K562 (cell line): ENCODE results near the gene MESP1. TPM values are rescaled to one million over a fixed set of nuclear protein-coding genes. Genes with fewer than 3 reads are reported as not detected.

Experiments
- ATAC-seq: fragments of 200-7000 bp; cut with Tn5 transposase; 3 replicates; pipeline ENCODE4 v1.9.1; 2020; ENCODE audit warnings: moderate library complexity
- BruUV-seq: library from RNA; stranded (reverse); fragments of 400-500 nt; replicated peaks from 2 replicates; lab custom pipeline; 2021; lab: Mats Ljungman, UMichigan
- CTCF ChIA-PET: fragments of 300-600 bp; formaldehyde crosslinking; extraction: SDS; loops from one replicate; lab custom pipeline; 2021; ENCODE audit warnings: low intra/inter-chr PET ratio; lab: Yijun Ruan, JAX
- POLR2A ChIA-PET: fragments of 300-600, 350-650 bp; sonication (Branson Sonifier 250); formaldehyde crosslinking; extraction: SDS; loops from one replicate; lab custom pipeline; 2021; ENCODE audit warnings: antibody characterized with exemption, inconsistent platforms; lab: Yijun Ruan, JAX
- DNase-seq, 4 experiments: peaks; one replicate each; pipeline versions ENCODE4 v3.0.0 to v3.0.0-alpha.2; 2011 to 2018; ENCODE audit warnings: low spot score in 3 of 4, mixed read lengths in 3 of 4; ENCODE audit errors: extremely low read depth in 1 of 4
- FAIRE-seq: peaks from 2 replicates; lab custom pipeline; 2011; peaks lifted over from hg19 to GRCh38; lab: Jason Lieb, UNC
- H2AFZ ChIP-seq: 2 replicates; pipeline ENCODE4 v1.6.0; 2011; ENCODE audit warnings: low read depth, low read length, control low read depth, inconsistent platforms
- H3K27ac ChIP-seq: fragments of 200-600 bp; 3 replicates; pipeline ENCODE4 v1.8.0; 2011; ENCODE audit warnings: low read depth, mild to moderate bottlenecking, control low read depth, inconsistent platforms, low read length, moderate library complexity, mixed read lengths; ENCODE audit errors: extremely low read depth
- H3K27me3 ChIP-seq, 2 experiments: fragments of 300-600 bp in 1 of 2; 2 replicates in 1 of 2; 3 replicates in 1 of 2; pipeline versions ENCODE4 v1.6.0 to v1.8.0; 2011; ENCODE audit warnings: inconsistent platforms in 2 of 2, low read length in 2 of 2, mild to moderate bottlenecking in 1 of 2, mixed read lengths in 1 of 2, moderate library complexity in 1 of 2; ENCODE audit not compliant: control insufficient read depth in 2 of 2, insufficient read depth in 2 of 2
- H3K36me3 ChIP-seq: fragments of 300-600 bp; 3 replicates; pipeline ENCODE4 v1.8.0; 2011; ENCODE audit warnings: mild to moderate bottlenecking, low read length, inconsistent platforms; ENCODE audit not compliant: control insufficient read depth, insufficient read depth
- H3K4me1 ChIP-seq, 2 experiments: fragments of 200-600 bp in 1 of 2; replicated peaks in 1 of 2; 2 replicates in 1 of 2; 3 replicates in 1 of 2; pipeline versions ENCODE4 v1.5.1 to v1.8.0; 2011; ENCODE audit warnings: inconsistent platforms in 2 of 2, low read length in 2 of 2, mild to moderate bottlenecking in 1 of 2, mixed read lengths in 1 of 2, moderate library complexity in 1 of 2; ENCODE audit not compliant: control insufficient read depth in 2 of 2, insufficient read depth in 2 of 2
- H3K4me2 ChIP-seq: 2 replicates; pipeline ENCODE4 v1.6.1; 2011; ENCODE audit warnings: low read length, control low read depth, inconsistent platforms, mixed read lengths; ENCODE audit not compliant: insufficient read depth
- H3K4me3 ChIP-seq: fragments of 200-600 bp; sonication (generic), shearing (Covaris generic); 2 replicates; pipeline ENCODE4 v1.5.1; 2016; ENCODE audit warnings: control low read depth, inconsistent platforms
- H3K79me2 ChIP-seq: fragments of 200-600 bp; 3 replicates; pipeline ENCODE4 v1.8.0; 2011; ENCODE audit warnings: low read length, inconsistent platforms; ENCODE audit not compliant: control insufficient read depth, insufficient read depth
- H3K9ac ChIP-seq, 2 experiments: 2 replicates each; pipeline versions ENCODE4 v1.6.0 to v1.6.1; 2011; ENCODE audit warnings: low read depth in 2 of 2, low read length in 2 of 2, control low read depth in 1 of 2, inconsistent platforms in 1 of 2, mild to moderate bottlenecking in 1 of 2, mixed read lengths in 1 of 2; ENCODE audit not compliant: insufficient read depth in 1 of 2
- H3K9me1 ChIP-seq: one replicate; pipeline ENCODE4 v1.6.0; 2011; ENCODE audit warnings: inconsistent platforms, mild to moderate bottlenecking, low read length, moderate library complexity; ENCODE audit not compliant: control insufficient read depth, insufficient read depth
- H3K9me3 ChIP-seq: replicated peaks from 2 replicates; pipeline ENCODE4 v1.5.1; 2011; ENCODE audit warnings: low read depth, low read length, inconsistent platforms; ENCODE audit not compliant: control insufficient read depth, insufficient read depth
- H4K20me1 ChIP-seq: replicated peaks from 2 replicates; pipeline ENCODE4 v1.6.1; 2011; ENCODE audit warnings: low read length, inconsistent platforms, mixed read lengths; ENCODE audit not compliant: control insufficient read depth, insufficient read depth
- FOSL1 ChIP-seq: fragments of 200-800 bp; sonication (Bioruptor generic); conservative IDR thresholded peaks from 2 replicates; pipeline ENCODE4 v1.6.1; 2016; ENCODE audit warnings: missing genetic modification characterization, missing compliant biosample characterization
- HCFC1 ChIP-seq: IDR thresholded peaks from 2 replicates; pipeline ENCODE4 v1.6.1; 2012; ENCODE audit warnings: low read depth, low read length, improper control_type of control experiment
- HES1 ChIP-seq: fragments of 450-650 bp; IDR thresholded peaks from 2 replicates; pipeline ENCODE4 v1.6.1; 2016; ENCODE audit warnings: low read depth, mild to moderate bottlenecking, moderate library complexity
- HNRNPUL1 ChIP-seq: fragments of 200-400 bp; formaldehyde crosslinking; IDR thresholded peaks from 2 replicates; pipeline ENCODE4 v1.6.1; 2017; ENCODE audit warnings: low read length
- IFI16 ChIP-seq: fragments of 250-450 bp; sonication (Bioruptor Pico); IDR thresholded peaks from 2 replicates; pipeline ENCODE4 v2.1.2; 2022; ENCODE audit warnings: mild to moderate bottlenecking, inconsistent platforms
- MAZ ChIP-seq, 2 experiments: fragments of 450-650 bp in 1 of 2; sonication (generic) in 1 of 2; formaldehyde crosslinking; IDR thresholded peaks in 1 of 2; conservative IDR thresholded peaks in 1 of 2; 2 replicates each; pipeline versions ENCODE4 v1.4.0 to v1.5.0; 2020; ENCODE audit warnings: mild to moderate bottlenecking in 1 of 2, missing genetic modification reagents in 1 of 2
- RBM25 ChIP-seq: fragments of 200-400 bp; formaldehyde crosslinking; IDR thresholded peaks from 2 replicates; pipeline ENCODE4 v1.6.1; 2018; ENCODE audit warnings: low read length, low read depth, moderate library complexity; ENCODE audit not compliant: severe bottlenecking
- SFPQ ChIP-seq: fragments of 200-400 bp; formaldehyde crosslinking; IDR thresholded peaks from 2 replicates; pipeline ENCODE4 v1.6.1; 2017; ENCODE audit warnings: mild to moderate bottlenecking, low read depth, low read length, moderate library complexity
- STAT6 ChIP-seq: sonication (generic); formaldehyde crosslinking; IDR thresholded peaks from 2 replicates; pipeline ENCODE4 v1.8.1; 2023; ENCODE audit warnings: mild to moderate bottlenecking, missing genetic modification reagents
- TGIF2 ChIP-seq: sonication (generic); formaldehyde crosslinking; IDR thresholded peaks from 2 replicates; pipeline ENCODE4 v1.8.1; 2022; ENCODE audit warnings: mild to moderate bottlenecking, missing genetic modification reagents, moderate library complexity
- TOE1 ChIP-seq, 2 experiments: fragments of 450-650 bp in 1 of 2; sonication (generic) in 1 of 2; formaldehyde crosslinking in 1 of 2; IDR thresholded peaks; 2 replicates each; pipeline versions ENCODE4 v1.7.1 to v1.8.0; 2016 to 2022; ENCODE audit warnings: borderline replicate concordance in 2 of 2, mild to moderate bottlenecking in 2 of 2, antibody characterized with exemption in 1 of 2, inconsistent platforms in 1 of 2, low read depth in 1 of 2, missing genetic modification reagents in 1 of 2, moderate library complexity in 1 of 2
- ZBTB9 ChIP-seq: fragments of 450-650 bp; formaldehyde crosslinking; IDR thresholded peaks from 2 replicates; pipeline ENCODE4 v1.4.0; 2020; ENCODE audit warnings: mild to moderate bottlenecking, moderate library complexity
- WGBS: fragments of 100-300 bp; shearing (Covaris generic); methylation state at CpG from one replicate; pipeline ENCODE4 v1.1.6; 2016; ENCODE audit warnings: low coverage, mixed read lengths; ENCODE audit not compliant: insufficient coverage; ENCODE audit errors: missing lambda C conversion rate; 5-methylcytosine and 5-hydroxymethylcytosine counted together
- in situ Hi-C: fragments of 300-500 bp; cut with MboI; formaldehyde crosslinking; loops from 4 replicates; pipeline ENCODE4 v1.15.0; 2018; ENCODE audit warnings: inconsistent platforms, mixed read lengths
- intact Hi-C: fragments of 100-400 bp; cut with micrococcal nuclease; formaldehyde crosslinking; loops from 2 replicates; pipeline ENCODE4 v1.14.2; 2022
- polyA plus RNA-seq, 8 experiments: library from polyadenylated mRNA; depleted of rRNA in 4 of 8; stranded (reverse) in 5 of 8; unstranded in 3 of 8; fragments of >200 nt; fragmentation: Nextera tagmentation in 2 of 8; fragmentation: Illumina TruSeq in 1 of 8; extraction: Ambion mirVana in 2 of 8; extraction: Trizol in 1 of 8; gene quantifications; 2 replicates each; pipeline versions ENCODE4 v1.2.1 to v1.2.3, GENCODE V29; 2011 to 2014; ENCODE audit warnings: inconsistent platforms in 1 of 8, missing spikeins in 1 of 8
- total RNA-seq, 7 experiments: library from RNA; depleted of rRNA in 6 of 7; stranded (reverse); fragments of >200 nt in 6 of 7; fragmentation: Illumina TruSeq in 2 of 7; extraction: Trizol in 2 of 7; gene quantifications; 2 replicates each; pipeline versions ENCODE4 v1.2.1 to v1.2.3, GENCODE V29; 2011 to 2021; ENCODE audit warnings: low replicate concordance in 1 of 7

The MESP1 gene
- total and polyA plus RNA-seq, 9 of the 15 experiments (the other 6 are each of a cell fraction or from before 2014, with no cell fraction given), result 0.14 to 1.1 (median 0.36) TPM; not detected in 4

GRCh38 chr15:89776274-89777072 lies 25.4 kb upstream of the MESP1 start, which contains the start of gene MESP2:
MESP2 (plus strand) TSS chr15:89776332; CDS start chr15:89776358, 26 bp downstream.
- H3K9ac ChIP-seq, result peak within 1 kb of the TSS; percentile 26 to 90; a peak in 3 of 4 replicates
- TF ChIP-seq RBM25, result peak; percentile 3
- TF ChIP-seq TOE1 (IDR thresholded peaks at IDR 0.05; ENCODE audit: borderline replicate concordance), result no peak
- no peak for TF ChIP-seq TOE1 (CRISPR knock-in tag; IDR thresholded peaks at IDR 0.05; ENCODE audit: borderline replicate concordance, low read depth)
- TF ChIP-seq ZBTB9 (CRISPR knock-in tag), result 0 out of 2 replicates have a peak, but pooled peaks have one; percentile 53
- TF ChIP-seq TGIF2, result no peak; the same call in 1 of the 2 replicates
- TF ChIP-seq MAZ (CRISPR knock-in tag; conservative IDR thresholded peaks at IDR 0.05 in 1 of 2, IDR thresholded peaks at IDR 0.05 in 1 of 2), result peak in 1 of 2 experiments; percentile 21; a peak in 1 of 4 replicates
- TF ChIP-seq SFPQ, result no peak
- peak; percentile 36; the same call in 1 of the 2 replicates for TF ChIP-seq HCFC1
- TF ChIP-seq STAT6 (CRISPR knock-in tag), result no peak; the same call in 1 of the 2 replicates
- no peak for TF ChIP-seq IFI16 (CRISPR knock-in tag)
- no peak for TF ChIP-seq HNRNPUL1
- no peak for TF ChIP-seq HES1
- no peak for TF ChIP-seq FOSL1

More at GRCh38 chr15:89776274-89777072, 25.4 kb upstream of the MESP1 start, which contains the start of gene MESP2:
- peak; percentile 90 for FAIRE-seq
- in situ Hi-C loops (no loop called here), intact Hi-C loops (no loop called here)
- H3K4me1 ChIP-seq, result peaks cover 16 to 31% of the 10 kb centered on the region in 2 experiments
- peak within 1 kb of the TSS; percentile 64; the same call in 1 of the 3 replicates for H3K27ac ChIP-seq
- H3K9me3 ChIP-seq, result no peaks in the 10 kb centered on the region
- no peaks in the 10 kb centered on the region for H3K27me3 ChIP-seq
- peak; percentile 88 to 91 (median 90) for DNase-seq
- peak within 1 kb of the TSS; percentile 61 for H3K4me2 ChIP-seq
- H3K79me2 ChIP-seq, result no peaks in the 10 kb centered on the region
- POLR2A ChIA-PET, result interaction anchor here (0.6 kb wide), 1 partner anchor 84 kb away, joined by 3 read pairs; no protein-coding TSS in a partner anchor
- 21% methylated on average over 68 of the region's 82 CpGs for WGBS
- H2AFZ ChIP-seq, result peak within 1 kb of the TSS; percentile 98
- CTCF ChIA-PET, result interaction anchor here (0.7 kb wide), 1 partner anchor 8 kb away, joined by 3 read pairs; no protein-coding TSS in a partner anchor
- ATAC-seq, result peak; percentile 95
- H3K36me3 ChIP-seq, result no peaks in the 10 kb centered on the region
- H3K9me1 ChIP-seq, result peaks cover 3% of the 10 kb centered on the region
- no peaks in the 10 kb centered on the region for H4K20me1 ChIP-seq
- no TSS peak for BruUV-seq
- H3K4me3 ChIP-seq, result peak within 1 kb of the TSS; percentile 26; the same call in 1 of the 2 replicates
